ENCODE results near the gene CXCL10.

DNA sequence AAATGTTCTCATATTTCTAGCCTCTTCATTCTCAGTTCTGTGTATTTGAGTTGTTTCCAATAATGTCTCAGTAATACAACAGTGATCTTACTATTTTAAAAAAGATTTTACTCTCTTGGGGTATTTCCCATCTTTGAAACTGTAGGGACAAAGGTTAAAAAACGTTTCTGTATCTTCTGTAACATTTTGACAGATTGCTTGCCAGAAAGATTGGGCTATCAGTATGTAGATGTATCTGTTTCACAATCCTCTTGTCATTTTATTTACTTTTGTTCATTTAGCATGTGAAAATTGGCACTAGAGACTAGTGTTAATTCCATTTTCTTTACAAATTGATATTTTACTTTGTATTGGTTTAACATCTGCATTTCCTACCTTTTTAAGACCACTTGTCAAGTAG, 9.8 kb downstream of the CXCL10 start:
- TF ChIP-seq, protein P1, sequence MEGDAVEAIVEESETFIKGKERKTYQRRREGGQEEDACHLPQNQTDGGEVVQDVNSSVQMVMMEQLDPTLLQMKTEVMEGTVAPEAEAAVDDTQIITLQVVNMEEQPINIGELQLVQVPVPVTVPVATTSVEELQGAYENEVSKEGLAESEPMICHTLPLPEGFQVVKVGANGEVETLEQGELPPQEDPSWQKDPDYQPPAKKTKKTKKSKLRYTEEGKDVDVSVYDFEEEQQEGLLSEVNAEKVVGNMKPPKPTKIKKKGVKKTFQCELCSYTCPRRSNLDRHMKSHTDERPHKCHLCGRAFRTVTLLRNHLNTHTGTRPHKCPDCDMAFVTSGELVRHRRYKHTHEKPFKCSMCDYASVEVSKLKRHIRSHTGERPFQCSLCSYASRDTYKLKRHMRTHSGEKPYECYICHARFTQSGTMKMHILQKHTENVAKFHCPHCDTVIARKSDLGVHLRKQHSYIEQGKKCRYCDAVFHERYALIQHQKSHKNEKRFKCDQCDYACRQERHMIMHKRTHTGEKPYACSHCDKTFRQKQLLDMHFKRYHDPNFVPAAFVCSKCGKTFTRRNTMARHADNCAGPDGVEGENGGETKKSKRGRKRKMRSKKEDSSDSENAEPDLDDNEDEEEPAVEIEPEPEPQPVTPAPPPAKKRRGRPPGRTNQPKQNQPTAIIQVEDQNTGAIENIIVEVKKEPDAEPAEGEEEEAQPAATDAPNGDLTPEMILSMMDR (IDR thresholded peaks at IDR 0.05; ENCODE audit: insufficient read depth, low read length), result no peak
- TF ChIP-seq, protein P2, sequence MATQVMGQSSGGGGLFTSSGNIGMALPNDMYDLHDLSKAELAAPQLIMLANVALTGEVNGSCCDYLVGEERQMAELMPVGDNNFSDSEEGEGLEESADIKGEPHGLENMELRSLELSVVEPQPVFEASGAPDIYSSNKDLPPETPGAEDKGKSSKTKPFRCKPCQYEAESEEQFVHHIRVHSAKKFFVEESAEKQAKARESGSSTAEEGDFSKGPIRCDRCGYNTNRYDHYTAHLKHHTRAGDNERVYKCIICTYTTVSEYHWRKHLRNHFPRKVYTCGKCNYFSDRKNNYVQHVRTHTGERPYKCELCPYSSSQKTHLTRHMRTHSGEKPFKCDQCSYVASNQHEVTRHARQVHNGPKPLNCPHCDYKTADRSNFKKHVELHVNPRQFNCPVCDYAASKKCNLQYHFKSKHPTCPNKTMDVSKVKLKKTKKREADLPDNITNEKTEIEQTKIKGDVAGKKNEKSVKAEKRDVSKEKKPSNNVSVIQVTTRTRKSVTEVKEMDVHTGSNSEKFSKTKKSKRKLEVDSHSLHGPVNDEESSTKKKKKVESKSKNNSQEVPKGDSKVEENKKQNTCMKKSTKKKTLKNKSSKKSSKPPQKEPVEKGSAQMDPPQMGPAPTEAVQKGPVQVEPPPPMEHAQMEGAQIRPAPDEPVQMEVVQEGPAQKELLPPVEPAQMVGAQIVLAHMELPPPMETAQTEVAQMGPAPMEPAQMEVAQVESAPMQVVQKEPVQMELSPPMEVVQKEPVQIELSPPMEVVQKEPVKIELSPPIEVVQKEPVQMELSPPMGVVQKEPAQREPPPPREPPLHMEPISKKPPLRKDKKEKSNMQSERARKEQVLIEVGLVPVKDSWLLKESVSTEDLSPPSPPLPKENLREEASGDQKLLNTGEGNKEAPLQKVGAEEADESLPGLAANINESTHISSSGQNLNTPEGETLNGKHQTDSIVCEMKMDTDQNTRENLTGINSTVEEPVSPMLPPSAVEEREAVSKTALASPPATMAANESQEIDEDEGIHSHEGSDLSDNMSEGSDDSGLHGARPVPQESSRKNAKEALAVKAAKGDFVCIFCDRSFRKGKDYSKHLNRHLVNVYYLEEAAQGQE (IDR thresholded peaks at IDR 0.05; ENCODE audit: insufficient replicate concordance, low read depth), result no peak
